Neural crest cell (in vitro differentiated cells): ENCODE measurements around the gene MST1. TPM values are rescaled to one million over a fixed set of nuclear protein-coding genes. Genes with fewer than 3 reads are reported as not detected.

Experiments
- DNase-seq: peaks from one replicate; pipeline ENCODE4 v3.0.0; 2021; ENCODE audit warnings: low read depth, mixed read lengths, low spot score
- H3K27ac Mint-ChIP-seq: one replicate; pipeline ENCODE4 v1.8.0; 2021; ENCODE audit warnings: mild to moderate bottlenecking, mixed read lengths; ENCODE audit not compliant: unreplicated experiment
- H3K27me3 Mint-ChIP-seq: 2 replicates; pipeline ENCODE4 v1.8.0; 2021; ENCODE audit warnings: low read depth, mild to moderate bottlenecking, mixed read lengths
- H3K36me3 Mint-ChIP-seq: 2 replicates; pipeline ENCODE4 v1.8.0; 2021; ENCODE audit warnings: low read depth, mild to moderate bottlenecking, mixed read lengths
- H3K4me1 Mint-ChIP-seq: 2 replicates; pipeline ENCODE4 v1.8.0; 2021; ENCODE audit warnings: mixed read lengths
- H3K4me3 Mint-ChIP-seq: one replicate; pipeline ENCODE4 v1.8.0; 2021; ENCODE audit warnings: mild to moderate bottlenecking, mixed read lengths
- H3K9me3 Mint-ChIP-seq: 2 replicates; pipeline ENCODE4 v1.8.0; 2021; ENCODE audit warnings: mixed read lengths
- CTCF ChIP-seq: fragments of 200-600 bp; sonication (generic); conservative IDR thresholded peaks from 2 replicates; pipeline ENCODE4 v1.5.0; 2021; ENCODE audit warnings: antibody characterized with exemption, mild to moderate bottlenecking
- long read RNA-seq: library from polyadenylated mRNA; unstranded; transcript quantifications from one replicate; pipeline ENCODE4 v2.0.0, GENCODE V29; 2020
- total RNA-seq: library from RNA; stranded (reverse); gene quantifications from 2 replicates; pipeline ENCODE4 v1.2.1, GENCODE V29; 2021

MST1 gene
- total RNA-seq: 15.0 and 18.1 TPM in 2 replicates
- long read RNA-seq, partial matches to known transcripts: 0 of 1 reads
- long read RNA-seq, other reads (novel, unspliced or antisense): 1 of 1 reads

GRCh38 chr3:49689046-49689907, at the start of gene MST1, which contains the start of gene RNF123:
TSS of gene MST1 (minus strand) at chr3:49689474. CDS start at chr3:49688691, 783 bp downstream.
TSS of gene RNF123 (plus strand) at chr3:49689557. CDS start at chr3:49691166, 1,609 bp downstream.
- Mint-ChIP-seq H3K4me3 (peak within 1 kb of the TSS; percentile 97), H3K27ac (peak within 1 kb of the TSS; percentile 98), H3K4me1 (peaks cover 25% of the 10 kb centered on the region), H3K9me3 (no peaks in the 10 kb centered on the region), H3K36me3 (no peaks in the 10 kb centered on the region), H3K27me3 (peaks cover 18% of the 10 kb centered on the region)
- TF ChIP-seq CTCF: peak; percentile 50
- peak; percentile 96 for DNase-seq

GRCh38 chr3:49738067-49738713, 48.9 kb upstream of the MST1 start:
- H3K27ac Mint-ChIP-seq: no peak overlapping the region
- H3K36me3 Mint-ChIP-seq: peaks cover 25% of the 10 kb centered on the region
- no peak for DNase-seq
- H3K9me3 Mint-ChIP-seq: no peaks in the 10 kb centered on the region
- no peaks in the 10 kb centered on the region for H3K27me3 Mint-ChIP-seq
- H3K4me1 Mint-ChIP-seq: no peaks in the 10 kb centered on the region
- no peak for TF ChIP-seq CTCF
- no peak overlapping the region for H3K4me3 Mint-ChIP-seq

- H3K27me3 Mint-ChIP-seq: no peaks in the 10 kb centered on the region
- no peak overlapping the region for H3K4me3 Mint-ChIP-seq
- no peak overlapping the region for H3K27ac Mint-ChIP-seq
- TF ChIP-seq CTCF: no peak
- H3K36me3 Mint-ChIP-seq: peaks cover 28% of the 10 kb centered on the region
- H3K9me3 Mint-ChIP-seq: no peaks in the 10 kb centered on the region
- H3K4me1 Mint-ChIP-seq: no peaks in the 10 kb centered on the region
- DNase-seq: no peak
Observed at GRCh38 chr3:49734752-49735151, 45.5 kb upstream of the MST1 start.

- H3K27ac Mint-ChIP-seq: no peak overlapping the region
- DNase-seq: no peak
- H3K9me3 Mint-ChIP-seq: no peaks in the 10 kb centered on the region
- peaks cover 27% of the 10 kb centered on the region for H3K36me3 Mint-ChIP-seq
- no peak for TF ChIP-seq CTCF
- no peak overlapping the region for H3K4me3 Mint-ChIP-seq
- H3K4me1 Mint-ChIP-seq: no peaks in the 10 kb centered on the region
- no peaks in the 10 kb centered on the region for H3K27me3 Mint-ChIP-seq
Observed at GRCh38 chr3:49733551-49733950, 44.3 kb upstream of the MST1 start.

GRCh38 chr3:49732597-49732996, 43.3 kb upstream of the MST1 start:
- Mint-ChIP-seq H3K4me1 (no peaks in the 10 kb centered on the region), H3K27ac (no peak overlapping the region), H3K4me3 (no peak overlapping the region), H3K9me3 (no peaks in the 10 kb centered on the region), H3K27me3 (no peaks in the 10 kb centered on the region), H3K36me3 (peaks cover 19% of the 10 kb centered on the region)
- no peak for TF ChIP-seq CTCF
- DNase-seq: no peak
